ENCODE data around the gene STXBP6.

STXBP6 gene

DNA sequence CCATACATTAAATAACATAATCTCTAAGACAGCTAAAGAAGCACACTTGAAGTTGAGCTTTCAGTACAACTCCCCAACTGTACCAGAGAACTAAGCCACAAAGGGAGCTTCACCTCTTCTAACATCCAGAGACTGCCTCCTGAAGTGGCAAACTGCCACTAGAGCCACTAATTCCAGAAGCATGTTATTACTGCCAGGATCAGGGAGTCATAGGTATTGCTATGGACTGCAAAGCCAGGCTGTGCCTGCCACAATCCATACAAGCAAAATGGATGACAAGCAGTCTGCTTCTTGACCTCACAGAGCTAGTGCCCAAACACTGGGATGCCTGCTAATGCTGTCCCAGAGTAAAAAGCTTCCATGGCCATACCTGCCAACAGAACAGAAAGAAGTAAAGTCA is 160.1 kb downstream of the STXBP6 start:
- Histone ChIP-seq H3K4me3 (no peak overlapping the region), H3K27ac (no peak overlapping the region), H3K4me1 (peaks cover 0 to 7% (median under 1%) of the 10 kb centered on the region in 4 donors), H3K27me3 (no peaks in the 10 kb centered on the region), H3K36me3 (no peaks in the 10 kb centered on the region), H3K9me3 (peaks cover 3 to 8% (median 7%) of the 10 kb centered on the region in 3 donors)
- intact Hi-C loops (cut with DNase I; ENCODE audit: low total_unique reads), result no loop called here
- TF ChIP-seq, protein P1, sequence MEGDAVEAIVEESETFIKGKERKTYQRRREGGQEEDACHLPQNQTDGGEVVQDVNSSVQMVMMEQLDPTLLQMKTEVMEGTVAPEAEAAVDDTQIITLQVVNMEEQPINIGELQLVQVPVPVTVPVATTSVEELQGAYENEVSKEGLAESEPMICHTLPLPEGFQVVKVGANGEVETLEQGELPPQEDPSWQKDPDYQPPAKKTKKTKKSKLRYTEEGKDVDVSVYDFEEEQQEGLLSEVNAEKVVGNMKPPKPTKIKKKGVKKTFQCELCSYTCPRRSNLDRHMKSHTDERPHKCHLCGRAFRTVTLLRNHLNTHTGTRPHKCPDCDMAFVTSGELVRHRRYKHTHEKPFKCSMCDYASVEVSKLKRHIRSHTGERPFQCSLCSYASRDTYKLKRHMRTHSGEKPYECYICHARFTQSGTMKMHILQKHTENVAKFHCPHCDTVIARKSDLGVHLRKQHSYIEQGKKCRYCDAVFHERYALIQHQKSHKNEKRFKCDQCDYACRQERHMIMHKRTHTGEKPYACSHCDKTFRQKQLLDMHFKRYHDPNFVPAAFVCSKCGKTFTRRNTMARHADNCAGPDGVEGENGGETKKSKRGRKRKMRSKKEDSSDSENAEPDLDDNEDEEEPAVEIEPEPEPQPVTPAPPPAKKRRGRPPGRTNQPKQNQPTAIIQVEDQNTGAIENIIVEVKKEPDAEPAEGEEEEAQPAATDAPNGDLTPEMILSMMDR (IDR thresholded peaks at IDR 0.05), result no peak
- no peak for DNase-seq

DNA sequence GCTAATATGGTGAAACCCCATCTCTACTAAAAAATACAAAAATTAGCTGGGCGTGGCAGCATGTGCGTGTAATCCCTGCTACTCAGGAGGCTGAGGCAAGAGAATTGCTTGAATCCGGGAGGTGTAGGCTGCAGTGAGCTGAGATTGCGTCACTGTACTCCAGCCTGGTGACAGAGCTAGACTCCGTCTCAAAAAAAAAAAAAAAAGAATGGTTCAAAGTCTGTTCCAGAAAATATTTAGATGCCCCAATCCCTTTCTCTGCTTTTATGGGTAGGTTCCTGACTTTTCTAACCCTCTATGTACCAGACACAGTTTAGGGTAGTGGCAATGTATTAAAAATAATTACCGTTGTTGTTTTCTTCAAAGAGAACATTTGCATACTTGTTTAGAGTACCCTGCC is 161.4 kb downstream of the STXBP6 start:
- peaks cover 3 to 8% (median 7%) of the 10 kb centered on the region in 3 donors for H3K9me3 ChIP-seq
- H3K27ac ChIP-seq, result no peak overlapping the region
- no peaks in the 10 kb centered on the region for H3K27me3 ChIP-seq
- H3K4me1 ChIP-seq, result no peaks in the 10 kb centered on the region
- intact Hi-C loops (cut with DNase I; ENCODE audit: low total_unique reads), result no loop called here
- DNase-seq, result no peak
- TF ChIP-seq, protein P1 (IDR thresholded peaks at IDR 0.05), result no peak
- no peak overlapping the region for H3K4me3 ChIP-seq
- H3K36me3 ChIP-seq, result no peaks in the 10 kb centered on the region

DNA sequence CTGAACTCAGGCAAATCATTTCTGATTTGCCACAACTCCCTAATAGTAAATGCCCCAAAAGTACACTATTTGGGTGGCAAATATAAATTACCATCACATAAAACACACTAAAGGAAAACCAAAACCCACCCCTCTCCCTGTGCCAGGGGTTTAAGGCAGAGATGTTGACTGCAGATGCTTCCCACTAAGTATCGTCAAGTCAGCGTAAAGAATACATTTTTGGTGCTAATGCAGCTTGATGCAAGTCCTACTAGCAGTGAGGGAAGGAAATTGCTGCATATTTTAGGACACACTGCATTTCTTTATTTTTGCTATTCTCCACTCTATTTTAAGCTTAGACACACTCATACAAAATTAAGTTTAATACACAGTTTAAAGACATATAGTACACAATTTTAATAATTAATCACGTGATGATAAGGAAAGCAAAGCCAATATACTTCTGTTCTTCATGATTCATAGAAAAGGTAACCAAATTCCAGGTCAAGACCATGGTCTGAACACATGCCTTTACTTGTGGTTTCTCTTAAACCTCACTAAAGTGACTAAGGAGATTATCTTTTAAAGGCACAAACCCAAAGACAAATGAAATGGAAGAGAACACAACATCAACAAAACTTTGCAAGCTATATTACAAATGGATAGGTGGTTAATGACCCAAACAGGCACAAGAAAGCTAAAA is 162.2 kb downstream of the STXBP6 start:
- no peaks in the 10 kb centered on the region for H3K4me1 ChIP-seq
- TF ChIP-seq, protein P1 (IDR thresholded peaks at IDR 0.05), result no peak
- no peak overlapping the region for H3K27ac ChIP-seq
- no peaks in the 10 kb centered on the region for H3K36me3 ChIP-seq
- intact Hi-C loops (cut with DNase I; ENCODE audit: low total_unique reads), result no loop called here
- no peaks in the 10 kb centered on the region for H3K27me3 ChIP-seq
- H3K9me3 ChIP-seq, result peaks cover 3 to 8% (median 7%) of the 10 kb centered on the region in 3 donors
- H3K4me3 ChIP-seq, result no peak overlapping the region
- no peak for DNase-seq

DNA sequence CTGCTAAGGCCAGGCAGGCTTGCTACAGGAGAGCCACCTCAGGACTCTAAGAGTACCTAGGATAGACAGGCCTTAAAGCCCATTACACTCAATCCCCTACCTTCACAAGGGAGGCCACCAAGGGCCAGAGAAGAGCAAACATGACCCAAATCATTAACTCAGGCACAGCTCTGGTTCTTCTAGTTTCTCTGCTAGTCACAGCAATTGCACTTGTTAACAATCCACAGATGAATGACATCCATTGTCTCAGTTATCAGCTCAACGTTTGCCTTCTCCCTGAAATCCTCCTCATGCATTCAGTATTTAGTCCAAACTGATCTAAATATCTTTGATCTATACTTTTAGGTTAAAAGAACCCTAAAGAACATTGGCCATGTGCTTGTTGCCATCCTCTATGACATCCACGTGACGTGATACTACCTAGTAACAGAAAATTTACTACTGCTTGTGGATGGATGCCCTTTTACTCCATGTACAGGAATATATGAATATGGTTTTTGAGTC is 164.5 kb downstream of the STXBP6 start:
- TF ChIP-seq, protein P1 (IDR thresholded peaks at IDR 0.05), result no peak
- Histone ChIP-seq H3K27ac (no peak overlapping the region), H3K4me3 (no peak overlapping the region), H3K9me3 (peaks cover 0 to 1% (median under 1%) of the 10 kb centered on the region in 3 donors), H3K4me1 (peaks cover 0 to 15% (median 3%) of the 10 kb centered on the region in 4 donors), H3K36me3 (no peaks in the 10 kb centered on the region), H3K27me3 (no peaks in the 10 kb centered on the region)
- no peak for DNase-seq
- intact Hi-C loops (cut with DNase I; ENCODE audit: low total_unique reads), result no loop called here

DNA sequence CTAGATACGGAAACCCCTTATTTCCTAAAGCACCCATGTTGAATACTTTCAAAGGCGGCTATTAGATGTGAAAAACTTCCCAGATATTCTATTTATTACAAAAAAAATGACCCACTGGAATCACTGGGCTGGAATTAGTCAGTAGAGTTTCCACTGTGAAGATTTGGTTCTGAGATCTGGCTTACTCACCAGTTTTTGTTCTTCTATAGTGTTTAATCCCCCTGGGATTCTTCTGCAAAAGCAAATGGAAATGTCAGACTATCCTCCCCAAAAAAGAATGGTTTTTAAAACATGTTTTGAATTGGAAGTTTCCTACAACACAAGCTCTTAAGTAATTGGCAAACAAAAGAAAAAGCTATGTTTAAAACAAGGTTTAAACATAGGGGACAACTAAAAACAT is 166.4 kb downstream of the STXBP6 start:
- TF ChIP-seq, protein P1 (IDR thresholded peaks at IDR 0.05), result no peak

More for the DNA sequence above, 166.4 kb downstream of the STXBP6 start:
- Histone ChIP-seq H3K27ac (no peak overlapping the region), H3K9me3 (no peaks in the 10 kb centered on the region), H3K36me3 (no peaks in the 10 kb centered on the region), H3K4me3 (no peak overlapping the region), H3K4me1 (peaks cover 0 to 19% (median 4%) of the 10 kb centered on the region in 4 donors), H3K27me3 (no peaks in the 10 kb centered on the region)
- no peak for DNase-seq
- intact Hi-C loops (cut with DNase I; ENCODE audit: low total_unique reads), result no loop called here
